Astrocyte (in vitro differentiated cells and primary cell): ENCODE data around the gene ANKHD1. TPM values are rescaled to one million over a fixed set of nuclear protein-coding genes. Genes with fewer than 3 reads are reported as not detected.

Source experiments
- DNase-seq: peaks from one replicate; pipeline ENCODE4 v3.0.0-alpha.2; 2010; ENCODE audit warnings: low read depth
- FAIRE-seq: peaks from 2 replicates; lab custom pipeline; 2011; peaks lifted over from hg19 to GRCh38; lab: Jason Lieb, UNC
- H2AFZ ChIP-seq: 2 replicates; pipeline ENCODE4 v1.6.0; 2012; ENCODE audit warnings: low read depth, low read length, inconsistent platforms
- H3K27ac ChIP-seq: 2 replicates; pipeline ENCODE4 v1.5.1; 2011; ENCODE audit warnings: low read depth, low read length, inconsistent platforms
- H3K27me3 ChIP-seq: 2 replicates; pipeline ENCODE4 v1.6.0; 2011; ENCODE audit warnings: low read length, inconsistent platforms; ENCODE audit not compliant: insufficient read depth
- H3K36me3 ChIP-seq: 2 replicates; pipeline ENCODE4 v1.5.1; 2011; ENCODE audit warnings: low read length, inconsistent platforms; ENCODE audit not compliant: insufficient read depth
- H3K4me1 ChIP-seq: 2 replicates; pipeline ENCODE4 v1.5.1; 2011; ENCODE audit warnings: low read length, inconsistent platforms; ENCODE audit not compliant: insufficient read depth
- H3K4me2 ChIP-seq: 2 replicates; pipeline ENCODE4 v1.6.0; 2012; ENCODE audit warnings: low read length, inconsistent platforms
- H3K4me3 ChIP-seq: 2 replicates; pipeline ENCODE4 v1.5.1; 2011; ENCODE audit warnings: low read depth, mild to moderate bottlenecking, low read length, inconsistent platforms; ENCODE audit not compliant: insufficient read depth
- H3K79me2 ChIP-seq: 2 replicates; pipeline ENCODE4 v1.6.0; 2012; ENCODE audit warnings: mild to moderate bottlenecking, low read length, inconsistent platforms; ENCODE audit not compliant: insufficient read depth
- H3K9ac ChIP-seq: 2 replicates; pipeline ENCODE4 v1.6.0; 2012; ENCODE audit warnings: mild to moderate bottlenecking, low read length, inconsistent platforms
- H3K9me3 ChIP-seq: 2 replicates; pipeline ENCODE4 v1.5.1; 2012; ENCODE audit warnings: low read depth, mild to moderate bottlenecking, low read length, inconsistent platforms; ENCODE audit not compliant: insufficient read depth
- H4K20me1 ChIP-seq: 2 replicates; pipeline ENCODE4 v1.6.0; 2012; ENCODE audit warnings: low read length, inconsistent platforms; ENCODE audit not compliant: insufficient read depth
- H3K27ac Mint-ChIP-seq: one replicate; pipeline ENCODE4 v1.8.0; 2021; ENCODE audit warnings: mild to moderate bottlenecking, mixed read lengths; ENCODE audit not compliant: unreplicated experiment
- H3K27me3 Mint-ChIP-seq: one replicate; pipeline ENCODE4 v1.8.0; 2021; ENCODE audit warnings: low read depth, mixed read lengths; ENCODE audit not compliant: unreplicated experiment
- H3K36me3 Mint-ChIP-seq: one replicate; pipeline ENCODE4 v1.8.0; 2021; ENCODE audit warnings: low read depth, mixed read lengths; ENCODE audit not compliant: unreplicated experiment
- H3K4me1 Mint-ChIP-seq: one replicate; pipeline ENCODE4 v1.8.0; 2021; ENCODE audit warnings: low read depth, mixed read lengths; ENCODE audit not compliant: unreplicated experiment
- H3K4me3 Mint-ChIP-seq: one replicate; pipeline ENCODE4 v1.8.0; 2021; ENCODE audit warnings: mild to moderate bottlenecking, moderate library complexity, mixed read lengths; ENCODE audit not compliant: unreplicated experiment
- H3K9me3 Mint-ChIP-seq: one replicate; pipeline ENCODE4 v1.8.0; 2021; ENCODE audit warnings: mild to moderate bottlenecking, mixed read lengths; ENCODE audit not compliant: unreplicated experiment
- CTCF ChIP-seq: IDR thresholded peaks from 2 replicates; pipeline ENCODE4 v1.5.1; 2011; ENCODE audit warnings: low read depth, mild to moderate bottlenecking, inconsistent platforms, low read length, moderate library complexity; ENCODE audit not compliant: insufficient read depth
- EZH2 ChIP-seq: IDR thresholded peaks from 2 replicates; pipeline ENCODE4 v1.6.1; 2012; ENCODE audit warnings: mild to moderate bottlenecking, low read length, inconsistent platforms; ENCODE audit not compliant: insufficient read depth
- total RNA-seq: library from RNA; stranded (reverse); gene quantifications from 2 replicates; pipeline ENCODE4 v1.2.1, GENCODE V29; 2021

The ANKHD1 gene
- total RNA-seq, 1 donor from 2014 or later = 56.5 TPM

- no peak overlapping the region for H3K4me2 ChIP-seq
- H3K4me1 ChIP-seq = no peaks in the 10 kb centered on the region
- Mint-ChIP-seq H3K36me3 (peaks cover 1% of the 10 kb centered on the region), H3K4me1 (no peaks in the 10 kb centered on the region), H3K27ac (no peak overlapping the region), H3K4me3 (no peak overlapping the region), H3K9me3 (no peaks in the 10 kb centered on the region), H3K27me3 (peaks cover 8% of the 10 kb centered on the region)
- no peaks in the 10 kb centered on the region for H3K9me3 ChIP-seq
- TF ChIP-seq CTCF (no peak), EZH2 (no peak)
- H3K27me3 ChIP-seq = no peaks in the 10 kb centered on the region
- H3K4me3 ChIP-seq = no peak overlapping the region
- H3K9ac ChIP-seq = no peak overlapping the region
- H3K27ac ChIP-seq = no peak overlapping the region
- no peak for FAIRE-seq
- H3K79me2 ChIP-seq = no peaks in the 10 kb centered on the region
- H2AFZ ChIP-seq = no peak overlapping the region
- H4K20me1 ChIP-seq = no peaks in the 10 kb centered on the region
- no peaks in the 10 kb centered on the region for H3K36me3 ChIP-seq
- DNase-seq = no peak
Observed at GRCh38 chr5:140367256-140368013, 34.2 kb upstream of the ANKHD1 start.

- no peaks in the 10 kb centered on the region for H3K27me3 ChIP-seq
- Mint-ChIP-seq H3K4me3 (no peak overlapping the region), H3K27me3 (peaks cover under 1% of the 10 kb centered on the region), H3K36me3 (peaks cover 1% of the 10 kb centered on the region), H3K27ac (no peak overlapping the region), H3K4me1 (no peaks in the 10 kb centered on the region), H3K9me3 (no peaks in the 10 kb centered on the region)
- DNase-seq (no peak), FAIRE-seq (no peak)
- H3K9me3 ChIP-seq = no peaks in the 10 kb centered on the region
- no peaks in the 10 kb centered on the region for H3K36me3 ChIP-seq
- no peak overlapping the region for H3K4me3 ChIP-seq
- H2AFZ ChIP-seq = no peak overlapping the region
- no peaks in the 10 kb centered on the region for H3K4me1 ChIP-seq
- H4K20me1 ChIP-seq = no peaks in the 10 kb centered on the region
- H3K9ac ChIP-seq = no peak overlapping the region
- TF ChIP-seq CTCF (no peak), EZH2 (no peak)
- no peaks in the 10 kb centered on the region for H3K79me2 ChIP-seq
- no peak overlapping the region for H3K4me2 ChIP-seq
- no peak overlapping the region for H3K27ac ChIP-seq
Observed at GRCh38 chr5:140371356-140372151, 30.1 kb upstream of the ANKHD1 start.
